Measurements from ENCODE around the gene GPR55. TPM values are rescaled to one million over a fixed set of nuclear protein-coding genes. Genes with fewer than 3 reads are reported as not detected.

GPR55 gene
- total RNA-seq, 2 donors from 2014 or later: not detected

DNA sequence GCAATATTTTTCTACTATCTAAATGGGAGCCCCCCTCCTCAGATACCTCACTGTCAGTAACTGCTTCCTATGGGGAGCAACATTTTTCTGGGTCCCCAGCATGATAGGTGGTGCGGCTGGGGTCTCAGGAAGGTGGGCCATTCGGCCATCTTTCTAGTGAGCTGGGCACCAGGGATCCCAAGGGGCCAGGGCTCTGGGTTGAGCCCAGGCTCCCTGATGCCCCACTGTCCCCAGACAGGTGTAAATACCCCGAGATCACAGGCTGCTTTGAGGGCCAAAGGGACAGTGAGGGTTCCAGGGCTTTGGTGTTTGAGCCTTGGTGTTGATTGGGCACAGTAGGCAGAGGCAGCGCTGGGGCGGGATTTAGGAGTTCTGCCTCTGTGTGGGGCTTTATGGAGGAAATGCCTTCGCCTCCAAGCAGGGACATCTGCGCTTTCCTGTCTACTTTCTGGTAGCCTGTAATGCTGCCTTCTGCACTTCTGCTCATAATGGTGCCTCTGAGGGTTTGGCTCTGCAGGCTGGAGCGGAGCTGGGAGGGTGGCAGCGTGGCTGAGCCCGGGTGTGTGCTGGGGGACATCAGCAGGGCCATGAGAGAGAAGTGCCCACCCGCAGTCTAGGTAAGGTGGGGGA is 55.0 kb downstream of the GPR55 start:
- Histone ChIP-seq H3K9me3 (no peaks in the 10 kb centered on the region), H3K27ac (no peak overlapping the region), H3K36me3 (replicated peaks in 1 of 2; ENCODE audit: insufficient read depth in 1 of 2, low read depth in 2 of 2) (no peaks in the 10 kb centered on the region), H3K4me1 (peaks cover 34% of the 10 kb centered on the region), H3K4me3 (no peak overlapping the region), H3K27me3 (no peaks in the 10 kb centered on the region)
- intact Hi-C loops (cut with DNase I): no loop called here
- 69 to 85% methylated on average over 4 to 11 of the region's 11 CpGs for WGBS, 2 donors
- no peak for ATAC-seq
- no peak for DNase-seq
- TF ChIP-seq, protein P1, sequence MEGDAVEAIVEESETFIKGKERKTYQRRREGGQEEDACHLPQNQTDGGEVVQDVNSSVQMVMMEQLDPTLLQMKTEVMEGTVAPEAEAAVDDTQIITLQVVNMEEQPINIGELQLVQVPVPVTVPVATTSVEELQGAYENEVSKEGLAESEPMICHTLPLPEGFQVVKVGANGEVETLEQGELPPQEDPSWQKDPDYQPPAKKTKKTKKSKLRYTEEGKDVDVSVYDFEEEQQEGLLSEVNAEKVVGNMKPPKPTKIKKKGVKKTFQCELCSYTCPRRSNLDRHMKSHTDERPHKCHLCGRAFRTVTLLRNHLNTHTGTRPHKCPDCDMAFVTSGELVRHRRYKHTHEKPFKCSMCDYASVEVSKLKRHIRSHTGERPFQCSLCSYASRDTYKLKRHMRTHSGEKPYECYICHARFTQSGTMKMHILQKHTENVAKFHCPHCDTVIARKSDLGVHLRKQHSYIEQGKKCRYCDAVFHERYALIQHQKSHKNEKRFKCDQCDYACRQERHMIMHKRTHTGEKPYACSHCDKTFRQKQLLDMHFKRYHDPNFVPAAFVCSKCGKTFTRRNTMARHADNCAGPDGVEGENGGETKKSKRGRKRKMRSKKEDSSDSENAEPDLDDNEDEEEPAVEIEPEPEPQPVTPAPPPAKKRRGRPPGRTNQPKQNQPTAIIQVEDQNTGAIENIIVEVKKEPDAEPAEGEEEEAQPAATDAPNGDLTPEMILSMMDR (IDR thresholded peaks at IDR 0.05): no peak
- TF ChIP-seq POLR2A (IDR thresholded peaks at IDR 0.05): no peak

DNA sequence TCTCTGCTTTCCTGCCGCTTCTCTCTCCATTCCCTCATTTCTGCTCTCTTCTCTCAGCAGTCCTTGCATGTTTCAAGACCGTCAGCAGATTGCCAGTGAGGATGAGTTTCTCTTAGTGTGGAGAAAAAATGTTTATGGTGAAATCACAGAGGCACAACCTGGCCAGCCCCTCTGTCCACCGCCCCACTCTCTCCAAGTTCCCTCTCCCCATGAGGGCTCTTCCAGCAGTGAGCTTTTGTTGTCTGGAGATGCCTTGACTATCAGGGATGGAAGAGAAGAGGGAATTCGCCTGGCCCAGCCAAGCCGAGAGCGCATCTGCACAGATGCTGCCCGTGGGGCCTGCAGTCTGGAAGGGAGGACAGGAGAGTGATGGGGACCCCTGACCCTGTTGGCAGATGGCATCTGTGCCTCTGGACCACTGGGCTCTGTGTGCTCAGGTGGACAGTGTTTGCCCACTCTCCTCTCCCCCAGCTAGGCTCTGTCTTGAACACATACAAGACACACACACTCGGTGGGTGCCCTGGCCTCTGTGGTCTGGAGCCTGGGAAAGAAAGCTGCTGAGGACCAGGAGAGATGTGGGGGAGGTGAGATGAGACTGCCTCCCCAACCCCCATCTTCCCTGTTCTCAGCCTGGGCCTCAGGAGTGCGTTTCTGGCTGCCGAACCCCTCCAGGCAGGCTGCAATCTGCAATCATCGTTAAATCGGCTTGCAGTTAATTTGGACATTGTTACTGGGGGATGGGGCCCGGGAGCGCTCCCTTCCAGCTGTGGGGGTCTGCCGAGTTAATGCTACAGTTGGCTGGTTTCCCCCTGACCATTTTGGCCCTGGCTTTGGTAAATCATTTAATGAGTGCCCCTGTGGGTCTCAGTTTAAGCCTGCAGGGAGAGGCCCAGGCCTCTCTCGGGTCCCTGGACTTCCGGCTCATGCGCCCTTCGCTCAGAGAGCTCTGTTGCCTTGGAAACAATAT is 55.8 kb downstream of the GPR55 start:
- no peak for DNase-seq
- H3K36me3 ChIP-seq (replicated peaks in 1 of 2; ENCODE audit: insufficient read depth in 1 of 2, low read depth in 2 of 2): no peaks in the 10 kb centered on the region
- peak overlapping the region in 1 of 4 donors; percentile 13 for H3K27ac ChIP-seq
- TF ChIP-seq POLR2A (IDR thresholded peaks at IDR 0.05): no peak
- TF ChIP-seq, protein P1 (IDR thresholded peaks at IDR 0.05): no peak
- intact Hi-C loops (cut with DNase I): no loop called here
- H3K27me3 ChIP-seq: no peaks in the 10 kb centered on the region
- H3K9me3 ChIP-seq: no peaks in the 10 kb centered on the region
- H3K4me3 ChIP-seq: no peak overlapping the region
- 80 to 87% methylated on average over 12 to 19 of the region's 19 CpGs for WGBS, 2 donors
- H3K4me1 ChIP-seq: peaks cover 39% of the 10 kb centered on the region
- no peak for ATAC-seq

DNA sequence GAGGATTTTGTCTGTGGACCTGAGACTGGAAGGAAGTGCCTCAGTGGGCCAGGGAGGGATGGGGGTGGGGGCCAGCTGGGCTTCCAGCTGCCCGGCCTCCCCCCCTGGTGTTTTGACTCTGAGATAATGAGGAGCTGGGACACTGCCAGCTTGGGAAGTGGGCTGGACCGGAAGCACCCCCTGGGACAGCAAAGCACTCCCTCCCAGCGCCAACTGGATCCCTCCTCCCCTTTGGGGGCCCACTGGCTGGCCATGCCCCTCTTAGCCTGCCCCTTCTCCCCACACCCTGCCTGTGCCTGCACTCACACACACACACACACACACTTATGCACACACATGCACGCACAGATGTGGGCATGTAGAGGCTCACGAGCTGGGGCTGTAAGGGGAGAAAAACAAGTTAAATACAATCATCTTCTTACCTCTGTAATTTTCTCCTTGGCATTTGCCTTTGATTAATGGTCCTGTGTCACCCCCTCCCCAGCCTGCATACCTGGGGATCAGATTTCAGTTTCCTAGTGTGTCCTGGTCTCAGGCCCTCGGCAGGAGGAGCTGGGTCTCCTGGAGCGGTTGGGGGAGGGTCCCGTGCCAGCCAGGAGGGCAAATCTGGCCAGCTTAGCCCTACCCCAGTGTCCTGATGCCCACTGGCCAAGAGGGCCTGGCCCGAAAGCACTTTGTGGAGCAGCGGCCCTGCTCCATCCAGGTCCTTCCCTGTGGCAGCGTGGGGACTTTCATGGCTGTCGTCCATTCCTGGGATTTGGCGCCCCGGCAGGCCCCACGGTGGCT is 56.7 kb downstream of the GPR55 start:
- DNase-seq (no peak), ATAC-seq (no peak)
- H3K27ac ChIP-seq: peak overlapping the region in 1 of 4 donors; percentile 66
- peaks cover 40% of the 10 kb centered on the region for H3K4me1 ChIP-seq
- intact Hi-C loops (cut with DNase I): no loop called here
- H3K36me3 ChIP-seq (replicated peaks in 1 of 2; ENCODE audit: insufficient read depth in 1 of 2, low read depth in 2 of 2): no peaks in the 10 kb centered on the region
- H3K4me3 ChIP-seq: no peak overlapping the region
- H3K9me3 ChIP-seq: no peaks in the 10 kb centered on the region
- no peaks in the 10 kb centered on the region for H3K27me3 ChIP-seq
- 52 to 75% methylated on average over 15 of the region's 15 CpGs for WGBS, 2 donors
- no peak for TF ChIP-seq POLR2A (IDR thresholded peaks at IDR 0.05)
- TF ChIP-seq, protein P1 (IDR thresholded peaks at IDR 0.05): no peak

DNA sequence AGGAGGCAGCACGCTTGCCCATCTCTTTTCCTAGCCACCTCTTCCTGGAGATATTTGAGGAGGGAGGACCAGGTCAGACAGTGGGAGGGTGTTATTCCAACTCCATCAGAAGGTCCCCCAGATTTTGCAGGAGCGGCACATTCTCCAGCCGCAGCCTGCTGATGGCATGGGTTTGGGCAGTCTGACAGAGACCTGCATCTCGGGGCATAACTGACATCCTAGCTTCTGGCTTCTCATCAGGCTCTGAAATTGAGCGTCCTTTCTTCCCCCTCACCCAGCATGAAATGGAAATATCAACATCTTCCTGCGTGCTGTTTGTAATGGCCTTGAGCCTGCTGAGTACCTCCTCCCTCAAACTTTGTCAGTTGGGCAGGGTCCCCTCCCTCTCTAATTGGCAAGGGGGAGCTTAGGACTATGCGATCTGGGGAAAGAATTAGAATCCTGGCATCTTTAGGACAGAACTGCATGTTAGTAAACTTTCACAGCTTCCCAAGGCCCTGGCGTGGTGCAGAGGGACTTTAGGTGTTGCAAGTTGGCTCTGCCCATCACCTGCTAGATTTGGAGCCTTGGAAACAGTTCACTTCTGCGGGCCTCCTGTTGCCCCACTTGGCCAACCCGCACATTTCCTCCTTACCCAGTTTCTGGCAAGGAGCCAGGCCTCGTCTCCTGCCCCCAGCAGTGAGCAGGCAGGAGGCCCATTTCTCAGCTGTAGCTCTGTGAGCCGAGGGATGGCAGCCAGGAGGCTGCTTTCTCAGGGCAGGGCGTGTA is 58.1 kb downstream of the GPR55 start:
- Histone ChIP-seq H3K27ac (peak overlapping the region in 2 of 4 donors; percentile 26 to 66), H3K4me1 (peaks cover 40% of the 10 kb centered on the region)

More for the DNA sequence above, 58.1 kb downstream of the GPR55 start:
- intact Hi-C loops (cut with DNase I): no loop called here
- DNase-seq (peak; percentile 54 to 72 (median 63)), ATAC-seq (no peak)
- WGBS, 2 donors: 24 to 31% methylated on average over 9 to 13 of the region's 13 CpGs
- no peaks in the 10 kb centered on the region for H3K27me3 ChIP-seq
- no peak overlapping the region for H3K4me3 ChIP-seq
- H3K36me3 ChIP-seq (replicated peaks in 1 of 2; ENCODE audit: insufficient read depth in 1 of 2, low read depth in 2 of 2): no peaks in the 10 kb centered on the region
- TF ChIP-seq POLR2A (IDR thresholded peaks at IDR 0.05): no peak
- TF ChIP-seq, protein P1 (IDR thresholded peaks at IDR 0.05): peak in 1 of 7 experiments; percentile 10
- H3K9me3 ChIP-seq: no peaks in the 10 kb centered on the region
